HG03439 (cell line): ENCODE measurements around the gene CRK.
"Not testable (repeated sequence)": the region's sequence is repeated elsewhere in the genome, so short reads cannot be mapped to it uniquely, and the experiment has no call there.

ENCODE experiments used
- ATAC-seq: cut with Tn5 transposase; IDR thresholded peaks from one replicate; pipeline ENCODE4 v1.9.1; 2021; ENCODE audit warnings: mild to moderate bottlenecking, moderate library complexity; ENCODE audit not compliant: unreplicated experiment

The CRK gene

DNA sequence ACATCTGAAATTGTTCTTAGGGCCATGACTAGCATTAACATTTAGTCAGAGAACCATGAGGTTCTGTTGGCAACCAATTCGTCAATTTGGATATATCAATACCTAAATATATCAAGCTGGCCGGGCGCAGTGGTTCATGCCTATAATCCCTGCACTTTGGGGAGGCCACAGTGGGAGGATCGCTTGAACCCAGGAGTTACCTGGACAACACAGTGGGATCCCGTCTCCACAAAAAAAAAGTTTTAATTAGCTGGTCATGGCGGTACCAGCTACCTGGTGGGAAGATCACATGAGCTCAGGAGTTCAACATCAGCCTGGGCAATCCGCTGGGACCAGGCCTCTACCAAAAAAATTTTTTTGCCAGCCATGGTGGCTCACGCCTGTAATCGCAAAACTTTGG, 64.5 kb downstream of the CRK start:
- ATAC-seq = no peak

DNA sequence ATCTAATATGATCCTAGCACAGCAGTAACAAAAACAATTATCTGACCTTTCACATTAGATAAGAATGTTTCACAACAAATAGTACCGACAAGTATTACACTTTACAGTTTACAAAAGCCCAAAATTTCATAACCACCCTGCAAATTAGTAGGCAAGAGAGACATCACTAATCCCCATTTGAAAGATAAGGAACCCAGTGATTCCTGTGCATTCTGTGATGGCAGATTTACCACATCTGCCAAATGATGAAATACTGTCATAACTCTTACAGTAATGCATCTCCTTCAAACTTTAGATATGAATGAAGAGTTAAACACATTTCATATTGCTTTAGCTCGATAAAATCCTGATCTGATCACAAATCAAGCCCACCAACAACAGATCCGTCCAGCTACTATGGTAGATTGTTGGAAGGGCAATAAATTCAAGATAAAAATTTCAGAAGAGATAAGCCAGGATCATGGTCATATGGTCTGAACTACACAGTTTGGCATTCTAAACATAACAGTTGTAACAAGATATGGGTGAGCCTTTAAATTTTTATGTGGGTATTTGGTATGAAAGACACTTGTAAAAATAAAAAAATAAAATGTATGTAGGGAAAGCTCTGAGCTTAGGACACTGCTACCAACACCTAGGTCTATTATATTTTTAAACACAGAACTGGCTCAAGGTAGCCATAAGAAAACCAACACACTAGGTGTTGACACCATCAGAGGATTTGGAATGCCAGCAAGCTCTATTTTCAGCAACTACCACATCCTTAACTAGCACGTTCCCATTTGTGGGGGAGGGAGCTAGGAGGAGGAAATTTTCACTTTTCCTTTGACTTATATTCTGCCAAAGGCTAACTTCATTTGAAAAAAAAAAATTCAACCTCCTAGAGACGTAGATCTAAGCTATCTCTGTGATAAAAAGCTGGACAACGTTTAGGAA, 65.3 kb downstream of the CRK start:
- ATAC-seq = no peak

DNA sequence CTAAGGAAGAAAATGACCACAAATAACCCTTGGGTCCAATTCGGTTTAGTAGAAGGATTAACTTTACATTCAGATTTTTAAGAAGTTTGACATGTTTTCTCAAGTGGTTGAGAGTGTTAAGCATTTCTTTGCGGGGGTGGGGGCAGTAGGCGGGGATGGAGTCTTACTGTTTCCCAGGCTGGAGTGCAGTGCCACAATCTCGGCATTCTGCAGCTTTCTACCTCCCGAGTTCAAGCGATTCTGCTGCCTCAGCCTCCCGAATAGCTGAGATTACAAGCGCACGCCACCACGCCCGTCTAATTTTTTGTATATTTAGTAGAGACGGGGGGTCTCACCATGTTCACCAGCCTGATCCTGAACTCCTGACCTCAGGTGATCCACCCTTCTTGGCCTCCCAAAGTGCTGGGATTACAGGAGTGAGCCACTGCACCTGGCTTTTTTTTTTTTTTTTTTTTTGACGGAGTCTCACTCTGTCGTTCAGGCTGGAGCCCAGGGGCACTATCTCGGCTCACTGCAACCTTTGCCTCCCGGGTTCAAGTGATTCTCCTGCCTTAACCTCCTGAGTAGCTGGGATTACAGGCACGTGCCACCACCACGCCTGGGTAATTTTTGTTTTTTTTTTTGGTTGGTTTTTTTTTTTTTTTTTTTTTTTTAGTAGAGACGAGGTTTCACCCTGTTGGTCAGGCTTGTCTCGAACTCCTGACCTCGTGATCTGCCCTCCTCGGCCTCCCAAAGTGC, 68.4 kb downstream of the CRK start:
- ATAC-seq = not testable (repeated sequence)

DNA sequence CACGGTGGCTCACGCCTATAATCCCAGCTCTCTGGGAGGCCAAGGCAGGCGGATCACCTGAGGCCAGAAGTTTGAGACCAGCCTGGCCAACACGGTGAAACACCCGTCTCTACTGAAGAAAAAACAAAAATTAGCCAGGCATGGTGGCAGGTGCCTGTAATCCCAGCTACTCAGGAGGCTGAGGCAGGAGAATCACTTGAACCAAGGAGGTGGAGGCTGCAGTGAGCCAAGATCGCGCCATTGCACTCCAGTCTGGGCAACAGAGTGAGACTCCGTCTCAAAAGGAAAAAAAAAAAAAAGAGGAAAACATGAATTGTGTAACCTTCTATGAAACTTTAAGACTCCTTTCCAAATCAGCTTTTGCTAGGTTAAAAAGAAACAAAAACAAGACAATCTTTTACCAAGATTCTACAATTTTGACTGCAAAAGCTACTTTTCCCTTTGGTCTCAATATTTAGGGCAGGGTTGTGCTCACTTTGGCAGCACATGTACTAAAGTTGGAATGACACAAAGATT, 69.3 kb downstream of the CRK start:
- ATAC-seq = not testable (repeated sequence)

DNA sequence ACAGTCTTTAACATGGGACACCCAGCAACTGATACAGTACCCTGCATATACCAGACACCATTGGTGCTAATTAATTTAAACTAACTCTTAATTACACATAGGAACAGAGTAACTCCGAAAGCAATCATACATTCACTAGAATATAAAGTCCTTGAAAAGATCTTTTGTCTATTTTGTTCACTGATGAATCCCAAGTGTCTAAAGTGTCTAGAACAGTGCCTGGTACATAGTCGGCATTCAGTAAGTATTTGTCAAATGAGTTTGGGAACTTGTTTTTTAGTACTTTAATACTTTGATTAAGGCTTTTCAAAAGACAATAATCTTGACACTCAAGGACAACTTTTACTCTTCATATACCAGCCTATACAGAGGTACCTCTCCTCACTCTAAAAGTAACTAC, 69.8 kb downstream of the CRK start:
- no peak for ATAC-seq

DNA sequence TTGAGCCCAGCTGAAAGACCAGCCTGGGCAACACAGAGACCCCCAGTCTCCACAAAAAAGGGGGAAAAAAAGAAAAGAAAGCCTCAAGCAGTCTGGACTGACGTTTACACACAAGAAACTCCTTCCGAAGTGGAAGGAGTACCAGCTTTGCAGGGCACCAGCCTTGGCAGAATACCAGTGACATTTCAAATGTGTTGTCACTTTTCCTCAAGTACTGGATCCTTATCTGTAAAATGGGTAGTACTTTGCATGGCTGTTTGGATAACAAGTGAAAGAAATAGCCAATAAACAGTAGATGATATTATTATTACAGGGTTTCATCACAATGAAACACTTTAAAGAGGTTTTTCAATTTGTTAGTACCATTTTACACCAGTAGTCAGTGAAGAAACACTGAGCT, 70.2 kb downstream of the CRK start:
- no peak for ATAC-seq

DNA sequence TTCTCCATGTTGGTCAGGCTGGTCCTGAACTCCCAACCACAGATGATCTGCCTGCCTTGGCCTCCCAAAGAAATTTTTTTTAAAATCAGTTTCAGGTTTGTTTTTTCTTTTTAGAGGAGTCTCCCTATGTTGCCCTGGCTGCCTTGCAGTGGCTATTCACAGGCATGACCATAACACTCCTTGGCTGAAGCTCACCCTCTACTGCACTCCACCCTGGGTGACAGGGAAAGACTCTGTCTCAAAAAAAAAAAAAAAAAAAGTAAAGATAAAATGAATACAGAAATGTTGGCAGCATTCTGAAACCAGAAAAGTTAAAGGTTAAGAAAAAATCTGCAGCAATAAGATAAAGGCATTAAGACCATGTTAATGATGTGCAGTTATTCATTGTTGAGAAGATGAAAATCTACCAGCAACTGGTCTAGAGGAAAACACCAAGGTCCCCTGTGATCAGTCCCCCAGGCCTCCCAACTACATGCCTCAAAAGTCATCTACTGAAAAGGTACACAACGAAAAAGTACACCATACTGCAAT, 71.1 kb downstream of the CRK start:
- ATAC-seq = no peak

DNA sequence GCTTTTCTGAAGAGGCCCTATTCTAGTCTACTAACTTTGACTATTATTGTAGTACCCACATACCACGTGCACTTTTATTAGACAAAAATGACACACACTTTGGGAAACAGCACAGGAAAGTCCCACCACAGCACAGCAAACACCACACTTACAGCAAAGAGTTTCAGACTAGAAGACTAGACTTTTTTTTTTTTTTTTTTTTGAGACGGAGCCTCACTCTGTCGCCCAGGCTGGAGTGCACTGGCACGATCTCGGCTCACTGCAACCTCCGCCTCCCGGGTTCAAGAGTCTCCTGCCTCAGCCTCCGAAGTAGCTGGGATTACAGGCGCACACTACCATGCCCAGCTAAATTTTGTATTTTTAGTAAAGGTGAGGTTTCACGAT, 76.1 kb downstream of the CRK start:
- ATAC-seq = no peak

DNA sequence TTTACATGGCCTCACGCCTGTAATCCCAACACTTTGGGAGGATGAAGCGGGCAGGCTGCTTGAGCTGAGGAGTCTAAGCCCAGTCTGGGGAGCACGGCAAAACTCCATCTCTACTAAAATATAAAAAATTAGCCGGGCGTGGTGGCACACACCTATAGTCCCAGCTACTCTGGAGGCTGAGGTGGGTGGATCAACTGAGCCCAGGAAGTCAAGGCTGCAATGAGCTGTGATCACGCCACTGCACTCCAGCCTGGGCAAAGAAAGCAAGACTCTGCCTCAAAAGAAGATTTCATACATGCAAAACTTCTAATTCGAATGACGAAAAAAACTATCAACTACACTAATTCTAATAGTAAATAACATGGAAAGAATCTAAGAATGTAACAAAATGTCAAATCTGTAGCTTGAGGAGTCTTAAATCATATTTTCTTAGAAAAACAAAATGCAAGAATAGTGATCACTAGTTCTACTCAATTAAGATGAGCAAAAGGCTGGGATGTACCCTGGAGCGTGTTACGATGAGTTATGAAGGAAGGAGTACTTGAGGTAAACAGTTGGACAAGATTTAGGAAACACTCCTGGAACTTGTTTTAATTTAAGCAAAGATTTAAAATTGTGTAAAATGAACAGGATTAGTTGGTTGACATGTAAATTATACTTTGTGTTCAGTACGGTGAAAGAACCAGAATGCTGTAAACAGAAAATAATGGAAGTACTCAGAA, 76.7 kb downstream of the CRK start:
- ATAC-seq = no peak

DNA sequence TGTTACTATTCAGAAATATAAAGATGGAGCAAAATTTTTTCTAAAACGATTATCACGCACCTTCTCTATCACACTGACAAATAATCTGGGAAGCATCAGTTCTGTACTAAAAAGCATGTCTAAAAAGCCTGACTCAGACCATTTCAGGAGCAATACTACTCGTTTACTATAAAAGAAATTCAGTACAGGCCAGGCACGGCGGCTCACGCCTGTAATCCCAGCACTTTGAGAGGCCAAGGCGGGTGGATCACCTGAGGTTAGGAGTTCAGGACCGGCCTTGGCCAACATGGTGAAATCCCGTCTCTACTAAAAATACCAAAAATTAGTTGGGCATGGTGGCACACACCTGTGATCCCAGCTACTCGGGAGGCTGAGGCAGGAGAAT, 77.6 kb downstream of the CRK start:
- ATAC-seq = not testable (repeated sequence)

DNA sequence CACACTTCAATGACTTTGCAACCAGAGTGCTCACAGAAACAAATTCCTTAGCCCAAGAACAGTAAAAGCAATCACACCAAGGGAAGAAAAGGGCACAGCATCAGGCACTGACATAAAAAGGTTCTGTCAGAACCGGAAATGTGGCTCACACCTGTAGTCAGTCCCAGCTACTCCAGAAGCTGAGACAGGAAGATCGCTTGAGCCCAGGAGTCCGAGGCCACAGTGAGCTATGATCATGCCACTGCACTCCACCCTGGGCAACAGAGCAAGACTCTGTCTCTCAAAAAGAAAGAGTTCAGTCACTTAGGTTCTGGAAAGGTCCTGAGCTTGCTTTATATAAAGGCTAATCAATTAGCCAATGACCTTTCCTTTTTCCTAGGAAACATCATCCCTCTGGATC, 78.7 kb downstream of the CRK start:
- ATAC-seq = no peak

DNA sequence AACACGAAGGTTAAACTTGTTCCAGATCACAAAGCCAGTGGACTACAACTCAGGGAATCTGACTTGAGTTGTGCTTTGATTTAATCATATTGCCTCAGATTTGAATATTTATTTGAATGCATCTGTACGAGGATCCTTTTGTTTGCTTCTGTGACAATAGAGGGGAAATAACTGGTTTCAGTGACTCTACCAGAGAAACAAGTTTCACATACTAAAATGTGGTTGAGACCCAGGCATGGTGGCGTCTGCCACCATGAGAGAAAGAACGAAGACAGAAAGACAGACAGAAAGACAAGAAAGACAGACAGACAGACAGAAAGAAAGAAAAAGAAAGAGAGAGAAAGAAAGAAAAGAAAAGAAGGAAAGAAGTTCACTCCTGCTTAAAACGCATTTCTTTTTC, 80.0 kb downstream of the CRK start:
- no peak for ATAC-seq

DNA sequence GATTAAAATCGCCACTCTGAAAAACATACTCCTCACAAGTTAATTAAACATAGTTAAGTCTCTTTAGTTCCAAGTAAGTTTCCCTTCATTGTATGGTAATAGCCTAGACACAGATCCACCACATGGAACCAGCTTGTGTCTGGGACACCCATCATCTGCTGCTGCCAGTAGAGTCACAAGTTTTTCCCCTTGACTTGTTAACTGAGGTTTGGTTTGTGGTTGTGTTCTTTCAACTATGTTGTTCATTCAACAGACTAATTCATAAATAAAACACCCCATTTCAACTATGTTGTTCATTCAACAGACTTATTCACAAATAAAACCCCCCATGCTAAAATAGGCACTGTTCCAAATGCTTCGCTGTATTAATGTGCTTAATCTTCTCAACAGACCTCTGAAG, 80.4 kb downstream of the CRK start:
- ATAC-seq = no peak

DNA sequence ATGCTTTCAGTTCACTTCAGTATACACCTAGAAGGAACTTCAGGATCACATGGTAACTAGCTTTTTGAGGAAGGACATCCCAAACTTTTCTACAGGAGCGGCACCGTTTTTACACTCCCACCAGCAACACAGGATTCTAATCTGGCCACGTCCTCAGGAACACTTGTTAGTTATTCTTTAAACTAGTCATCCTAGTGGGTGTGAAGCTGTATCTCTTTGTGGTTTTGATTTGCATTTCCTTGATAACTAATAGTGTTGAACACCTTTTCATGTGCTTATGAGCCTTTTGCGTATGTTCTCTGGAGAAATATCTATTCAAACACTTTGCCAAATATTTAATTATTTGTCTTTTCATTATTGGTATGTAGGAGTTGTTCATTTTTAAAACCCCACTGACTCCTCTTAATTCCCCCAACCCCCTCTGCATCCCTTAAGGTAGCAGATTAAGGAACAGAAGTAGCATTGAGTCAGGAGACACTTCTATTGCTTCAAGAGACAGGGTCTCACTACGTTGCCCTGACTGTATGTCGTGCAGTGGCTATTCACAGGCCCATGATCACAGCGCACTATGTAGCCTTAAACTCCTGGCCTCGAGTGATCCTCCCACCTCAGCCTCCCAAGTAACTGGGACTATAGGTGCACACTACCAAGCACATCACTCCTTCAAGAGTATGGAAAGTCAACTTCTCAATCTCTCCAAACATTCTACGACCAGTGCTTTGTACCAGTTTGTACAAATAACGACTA, 81.4 kb downstream of the CRK start:
- ATAC-seq = no peak

DNA sequence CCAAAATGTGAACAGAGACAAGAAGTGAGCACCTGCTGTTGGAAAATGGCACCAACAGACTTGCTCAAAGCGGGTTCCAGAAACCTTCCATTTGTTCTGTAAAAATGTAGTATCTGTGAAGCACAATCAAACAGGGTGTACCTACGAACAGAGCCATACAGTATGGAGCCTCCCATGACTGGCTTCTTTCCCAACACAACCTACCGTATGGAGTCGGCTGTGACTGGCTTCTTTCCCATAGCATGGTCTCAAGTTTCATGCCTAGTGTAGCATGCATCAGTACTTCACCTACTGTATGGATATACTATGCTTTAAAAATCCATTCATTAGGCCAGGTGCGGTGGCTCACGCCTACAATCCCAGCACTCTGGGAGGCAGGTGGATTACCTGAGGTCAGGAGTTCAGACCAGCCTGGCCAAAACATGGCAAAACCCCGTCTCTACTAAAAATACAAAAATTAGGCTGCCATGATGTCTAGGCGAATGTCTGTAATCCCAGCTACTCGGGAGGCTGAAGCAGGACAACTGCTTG, 82.3 kb downstream of the CRK start:
- ATAC-seq = no peak

DNA sequence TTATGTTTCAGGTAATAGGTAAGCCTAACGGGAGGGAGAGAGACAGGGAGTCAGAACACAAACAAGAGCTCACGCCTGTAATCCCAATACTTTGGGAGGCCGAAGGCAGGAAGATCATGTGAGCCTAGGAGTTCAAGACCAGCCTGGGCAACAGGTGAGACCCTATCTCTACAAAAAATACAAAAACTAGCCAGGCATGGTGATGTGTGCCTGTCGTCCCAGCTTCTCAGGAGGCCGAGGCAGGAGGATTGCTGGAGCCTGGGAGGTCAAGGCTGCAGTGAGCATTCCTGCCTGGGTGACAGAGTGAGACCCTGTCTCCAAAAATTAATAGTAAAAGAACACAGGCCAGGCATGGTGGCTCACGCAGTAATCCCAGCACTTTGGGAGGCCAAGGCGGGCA, 83.4 kb downstream of the CRK start:
- no peak for ATAC-seq

DNA sequence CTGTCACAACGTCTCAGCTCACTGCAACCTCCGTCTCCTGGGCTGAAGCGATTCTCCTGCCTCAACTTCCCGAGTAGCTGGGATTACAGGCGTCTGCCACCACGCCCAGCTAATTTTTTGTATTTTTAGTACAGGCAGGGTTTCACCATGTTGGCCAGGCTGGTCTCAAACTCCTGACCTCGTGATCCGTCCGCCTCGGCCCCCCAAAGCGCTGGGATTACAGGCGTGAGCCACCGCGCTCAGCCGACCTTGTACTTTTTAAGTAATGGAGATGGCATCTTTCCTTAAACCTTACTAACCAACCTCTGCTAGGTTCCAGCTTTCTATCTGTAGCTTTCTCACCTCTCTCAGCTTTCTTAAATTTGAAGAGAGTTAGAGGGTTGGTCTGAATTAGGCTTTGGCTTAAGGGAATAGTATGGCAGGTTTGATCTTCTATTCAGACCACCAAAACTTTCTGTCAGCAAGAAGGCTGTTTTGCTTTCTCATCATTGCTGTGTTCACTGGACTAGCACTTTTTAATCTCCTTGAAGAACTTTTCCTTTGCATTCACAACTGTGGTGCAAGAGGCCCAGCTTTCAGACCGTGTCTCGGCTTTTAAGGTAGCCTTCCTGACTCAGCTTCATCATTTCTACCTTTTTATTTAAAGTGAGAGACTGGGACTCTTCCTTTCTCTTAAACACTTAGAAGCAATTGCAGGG, 84.0 kb downstream of the CRK start:
- no peak for ATAC-seq
